Articular chondrocyte of knee joint (primary cell): ENCODE data around the gene TAOK2. TPM values are rescaled to one million over a fixed set of nuclear protein-coding genes. Genes with fewer than 3 reads are reported as not detected.

ENCODE experiments used
- total RNA-seq: library from RNA; depleted of rRNA; stranded (reverse); fragments of >200 nt; gene quantifications from 2 replicates; pipeline ENCODE4 v1.2.3, GENCODE V29; 2012

Gene TAOK2
- total RNA-seq, result 32.4 and 35.7 TPM in 2 replicates

DNA sequence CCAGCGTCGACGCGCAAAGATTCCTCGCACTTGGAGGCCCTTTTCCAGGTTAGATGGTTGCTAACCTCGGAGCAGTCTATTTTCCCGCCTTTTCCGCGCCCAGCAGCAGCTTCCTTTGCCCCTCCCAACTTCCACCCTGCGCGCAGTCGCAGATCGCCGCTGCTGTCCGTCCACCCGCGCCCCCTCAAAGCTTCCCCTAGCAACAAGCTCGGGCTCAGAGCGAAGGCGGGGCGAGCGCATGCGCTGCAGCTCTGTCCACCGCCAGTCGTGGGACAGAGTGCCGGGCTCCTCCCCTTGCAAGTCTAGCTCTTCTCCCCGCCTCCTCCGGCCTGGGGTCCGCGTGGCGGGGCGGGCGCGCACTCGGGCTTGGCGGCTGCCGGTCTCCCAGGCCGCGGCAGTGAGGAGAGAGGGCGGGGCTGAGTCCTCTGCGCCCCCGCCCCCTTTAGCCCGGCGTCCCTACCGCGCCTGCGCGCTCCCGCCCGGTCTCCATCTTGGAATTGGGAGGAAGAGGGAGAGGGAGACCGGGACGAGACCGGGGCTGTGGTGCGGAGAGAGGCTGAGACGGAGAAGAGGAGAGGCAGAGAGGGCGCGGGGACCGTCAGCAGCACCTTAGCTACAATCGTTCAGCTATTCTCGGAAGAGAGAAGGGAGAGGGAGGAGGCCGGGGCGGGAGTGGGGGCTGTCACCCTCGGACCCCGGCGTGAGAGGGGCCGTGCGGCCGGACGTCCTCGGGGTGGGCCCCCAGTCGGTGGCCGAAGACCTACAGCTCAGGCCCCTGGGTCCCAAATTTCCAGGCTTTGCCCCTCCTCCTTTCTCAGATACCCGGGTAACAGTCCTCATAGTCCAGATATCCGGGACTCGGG is at the start of gene TAOK2:
TAOK2 (plus strand) TSS at position 485 of the 863 bp plus-strand sequence. CDS start 3,905 bp downstream, outside the sequence.

DNA sequence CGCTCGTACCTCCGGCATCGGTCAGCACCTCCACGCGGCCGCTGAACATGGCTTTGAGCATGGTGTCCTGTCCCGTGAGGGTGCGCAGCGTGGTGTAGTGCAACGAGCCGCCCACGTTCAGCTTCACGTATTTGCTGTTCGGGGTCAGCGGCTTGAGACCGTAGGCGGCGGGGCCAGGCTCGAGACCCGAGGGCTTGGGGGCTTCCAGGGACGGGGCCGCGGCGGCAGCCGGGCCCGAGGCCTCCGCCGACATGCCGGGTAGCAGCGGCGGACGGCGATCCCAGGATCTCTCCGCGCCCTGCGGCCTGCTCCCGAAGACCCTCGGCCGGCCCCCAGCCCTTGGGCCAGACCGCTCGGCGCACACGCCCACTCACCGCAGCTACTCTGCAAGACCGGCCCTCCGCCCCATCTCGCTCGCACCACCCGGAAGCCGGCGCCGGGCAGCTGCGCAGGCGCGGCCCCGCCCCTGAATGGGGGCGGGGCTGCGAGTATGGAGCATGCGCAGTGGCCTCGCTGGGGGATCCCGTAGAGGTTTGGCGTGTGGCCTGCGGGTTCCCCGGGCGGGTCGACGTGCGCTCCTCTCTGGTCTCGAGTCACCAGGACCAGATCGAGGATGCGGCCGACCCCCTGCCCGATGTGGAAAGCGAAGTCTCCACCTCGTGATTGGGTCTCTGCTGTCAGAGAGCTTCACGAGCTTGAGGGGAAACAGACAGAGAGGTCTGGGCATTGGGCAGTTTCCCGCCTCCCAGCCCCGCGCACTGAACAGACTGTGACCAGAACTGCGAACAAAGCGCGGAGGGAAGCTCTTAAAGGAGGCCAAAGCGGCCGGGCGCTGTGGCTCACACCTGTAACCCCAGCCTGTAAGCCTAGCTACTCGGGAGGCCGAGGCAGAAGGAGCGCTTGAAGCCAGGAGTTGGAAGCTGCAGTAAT is 47.6 kb upstream of the TAOK2 start, which contains the start of gene KCTD13:
KCTD13 (minus strand) TSS at position 446 of the 930 bp plus-strand sequence; CDS start at position 253, 193 bp downstream.

GRCh38 chr16:29961479-29962343 is 12.0 kb upstream of the TAOK2 start, which contains the start of gene TMEM219:
TMEM219 (plus strand) TSS chr16:29962079; CDS start chr16:29963144, 1,065 bp downstream.

DNA sequence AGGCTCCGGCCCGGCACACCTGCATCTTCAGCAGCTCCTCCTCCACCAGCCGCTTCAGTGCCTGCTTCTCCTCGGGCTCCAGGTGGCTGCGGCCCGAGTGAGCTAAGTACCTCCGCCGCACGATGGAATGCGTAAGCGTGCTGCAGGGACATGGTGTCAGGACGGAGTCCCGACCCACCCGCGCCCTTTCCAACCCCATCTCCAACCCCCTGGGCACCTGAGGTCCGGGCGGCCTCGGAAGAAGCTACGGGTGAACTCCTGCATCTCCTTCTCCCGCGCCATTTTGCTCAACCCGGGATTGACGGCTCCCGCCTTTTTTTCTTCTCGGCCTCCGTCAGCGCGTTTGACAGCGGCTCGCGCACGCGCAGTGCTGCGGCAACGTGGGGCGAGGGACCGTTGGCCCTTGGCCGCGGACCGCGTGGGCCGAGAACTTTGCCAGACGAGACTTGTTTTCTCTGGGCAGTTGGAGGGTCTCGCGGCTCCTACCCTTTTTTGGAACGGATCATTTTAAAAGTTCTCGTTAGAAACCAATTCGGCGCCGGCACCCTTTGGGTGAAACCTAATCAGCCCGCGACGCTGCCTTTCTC is 21.7 kb downstream of the TAOK2 start, which contains the start of gene HIRIP3:
HIRIP3 (minus strand) TSS at position 294 of the 587 bp plus-strand sequence; CDS start at position 282, 12 bp downstream.

DNA sequence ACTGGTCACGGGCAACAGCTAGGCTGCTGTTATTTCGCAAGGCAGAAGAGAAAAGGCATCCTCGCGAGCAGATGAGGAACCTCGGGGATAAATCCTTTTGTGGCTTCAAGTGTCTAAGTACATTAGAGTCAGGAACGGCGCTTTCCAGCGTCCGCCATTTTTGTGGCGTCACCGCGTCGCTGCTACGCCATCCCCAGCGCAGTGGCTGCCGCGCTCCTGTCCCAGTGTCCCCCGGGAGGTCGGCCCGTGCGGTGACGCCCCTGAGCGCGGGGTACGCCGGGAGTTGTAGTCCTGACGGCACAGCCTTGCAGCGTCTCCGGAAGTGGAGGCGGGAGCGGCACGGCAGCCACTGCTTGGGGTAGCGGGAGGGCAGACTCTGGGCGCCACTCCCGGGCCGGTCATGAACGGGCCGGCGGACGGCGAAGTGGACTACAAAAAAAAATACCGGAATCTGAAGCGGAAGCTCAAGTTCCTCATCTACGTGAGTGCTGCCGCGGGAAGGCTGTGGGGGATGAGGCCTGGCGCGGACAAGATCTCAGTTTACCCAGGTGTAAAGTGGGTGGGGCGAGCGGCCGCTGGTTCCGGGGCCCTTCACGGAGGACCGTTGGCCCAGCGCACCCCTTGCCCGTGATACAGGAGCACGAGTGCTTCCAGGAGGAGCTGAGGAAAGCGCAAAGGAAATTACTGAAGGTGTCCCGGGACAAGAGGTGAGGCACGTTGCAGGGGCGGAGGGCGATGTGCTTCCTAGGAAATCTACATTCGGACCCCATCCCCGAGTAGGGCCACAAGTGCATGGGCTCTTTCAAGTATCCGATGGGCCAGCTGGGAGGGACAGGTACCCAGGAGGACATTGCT is 22.5 kb downstream of the TAOK2 start, which contains the start of gene INO80E:
INO80E (plus strand) TSS at position 331 of the 855 bp plus-strand sequence; CDS start at position 401, 70 bp downstream.

GRCh38 chr16:30010844-30011713 is 37.4 kb downstream of the TAOK2 start, which contains the start of gene DOC2A:
DOC2A (minus strand) TSS chr16:30011027; CDS start chr16:30010222, 805 bp downstream.

DNA sequence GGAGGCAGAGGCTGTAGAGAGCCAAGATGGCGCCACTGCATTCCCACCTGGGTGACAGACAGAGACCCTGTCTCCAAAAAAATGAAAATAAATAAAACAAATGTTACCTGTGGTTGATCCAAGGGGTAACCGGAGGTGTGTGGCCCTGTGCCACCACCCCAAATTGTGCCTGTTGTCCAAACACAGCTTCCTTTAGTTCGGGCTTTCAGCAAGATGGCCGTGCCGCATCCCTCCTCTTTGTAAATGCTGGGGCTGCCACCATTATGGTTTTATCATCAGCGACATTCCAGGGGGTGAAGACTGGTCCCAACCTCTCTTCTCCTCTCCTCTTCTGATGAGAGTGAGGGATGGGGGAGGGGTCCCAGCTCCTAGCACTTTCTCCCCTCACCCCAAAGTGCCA is 49.2 kb downstream of the TAOK2 start, which contains the start of gene C16orf92:
C16orf92 (plus strand) TSS at position 312 of the 400 bp plus-strand sequence. CDS start 143 bp downstream, outside the sequence.

DNA sequence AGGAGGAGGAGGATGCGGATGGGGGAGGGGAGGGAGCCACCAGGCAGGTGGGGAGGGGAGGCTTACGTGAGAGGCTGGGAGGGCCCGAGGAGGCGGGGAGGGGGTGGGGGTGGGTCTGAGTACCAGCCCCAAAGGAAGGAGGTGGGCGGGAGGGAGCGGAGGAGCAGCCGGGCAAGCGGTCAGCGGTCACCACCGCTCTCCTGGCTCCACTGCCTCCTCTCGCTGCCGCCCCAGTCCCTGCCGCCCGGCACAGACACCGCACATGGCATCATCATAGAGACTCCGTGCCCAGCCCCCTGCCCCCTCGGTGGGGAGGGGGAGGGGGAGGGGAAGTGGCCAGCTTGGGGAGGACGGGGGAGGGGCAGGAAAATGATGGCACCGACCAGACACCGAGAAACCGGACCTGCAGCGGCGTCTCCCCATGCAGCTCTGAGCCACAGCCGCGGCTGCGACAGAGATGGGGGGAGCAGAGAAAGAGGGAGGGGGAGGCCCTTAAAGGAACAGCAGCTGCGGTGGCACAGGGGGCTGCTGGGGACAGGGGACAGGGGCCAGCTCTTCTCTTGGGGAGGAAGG is 57.3 kb downstream of the TAOK2 start, which contains the start of gene TLCD3B:
TLCD3B (minus strand) TSS at position 431 of the 573 bp plus-strand sequence. CDS start 744 bp downstream, outside the sequence.

Other genes with a start within 250 kb of the TAOK2 start
- gene C16orf54, start 227.9 kb upstream of the TAOK2 start, total RNA-seq, result not detected in 2 replicates
- gene ZG16, start 195.6 kb upstream of the TAOK2 start, total RNA-seq, result not detected in 2 replicates
- gene KIF22, start 183.1 kb upstream of the TAOK2 start, total RNA-seq, result 14.9 and 21.0 TPM in 2 replicates
- gene MAZ, start 167.3 kb upstream of the TAOK2 start, total RNA-seq, result 139 and 158 TPM in 2 replicates
- gene PRRT2, start 161.7 kb upstream of the TAOK2 start, total RNA-seq, result 2.4 and 3.5 TPM in 2 replicates
- gene PAGR1, start 157.7 kb upstream of the TAOK2 start, total RNA-seq, result 13.7 and 18.3 TPM in 2 replicates
- 249 and 324 TPM in 2 replicates for gene MVP, start 153.4 kb upstream of the TAOK2 start, total RNA-seq
- 81.8 and 83.9 TPM in 2 replicates for gene CDIPT, start 110.6 kb upstream of the TAOK2 start, total RNA-seq
- 1.8 and 2.6 TPM in 2 replicates for gene SEZ6L2, start 74.3 kb upstream of the TAOK2 start, total RNA-seq
- 3.1 and 4.8 TPM in 2 replicates for gene ASPHD1, start 73.4 kb upstream of the TAOK2 start, total RNA-seq
- gene KCTD13, start 47.6 kb upstream of the TAOK2 start, total RNA-seq, result 11.3 and 12.0 TPM in 2 replicates
- gene TMEM219, start 11.8 kb upstream of the TAOK2 start, total RNA-seq, result 74.1 and 77.0 TPM in 2 replicates
- gene HIRIP3, start 21.7 kb downstream of the TAOK2 start, total RNA-seq, result 4.1 and 5.4 TPM in 2 replicates
- 26.7 and 26.9 TPM in 2 replicates for gene INO80E, start 22.4 kb downstream of the TAOK2 start, total RNA-seq
- gene DOC2A, start 37.2 kb downstream of the TAOK2 start, total RNA-seq, result under 0.01 and 0.13 TPM in 2 replicates
- not detected in 2 replicates for gene C16orf92, start 49.3 kb downstream of the TAOK2 start, total RNA-seq
- gene TLCD3B, start 57.4 kb downstream of the TAOK2 start, total RNA-seq, result 0.11 and 0.26 TPM in 2 replicates
- 828 and 846 TPM in 2 replicates for gene ALDOA, start 91.9 kb downstream of the TAOK2 start, total RNA-seq
- 144 and 150 TPM in 2 replicates for gene PPP4C, start 102.1 kb downstream of the TAOK2 start, total RNA-seq
- gene TBX6, start 118.1 kb downstream of the TAOK2 start, total RNA-seq, result 0.11 and 0.39 TPM in 2 replicates
- gene YPEL3, start 122.3 kb downstream of the TAOK2 start, total RNA-seq, result 18.7 and 24.6 TPM in 2 replicates
- 0.54 and 1.4 TPM in 2 replicates for gene GDPD3, start 139.7 kb downstream of the TAOK2 start, total RNA-seq
- 63.0 and 74.6 TPM in 2 replicates for gene MAPK3, start 149.4 kb downstream of the TAOK2 start, total RNA-seq
- gene CORO1A, start 209.7 kb downstream of the TAOK2 start, total RNA-seq, result 1.2 and 1.3 TPM in 2 replicates
- gene BOLA2B, start 219.8 kb downstream of the TAOK2 start, total RNA-seq, result 25.1 and 63.9 TPM in 2 replicates
- 11.6 and 14.0 TPM in 2 replicates for gene SLX1A, start 220.0 kb downstream of the TAOK2 start, total RNA-seq
- 2.8 and 3.1 TPM in 2 replicates for gene SULT1A3, start 225.4 kb downstream of the TAOK2 start, total RNA-seq